Fibroblast of mammary gland (primary cell): ENCODE measurements around the gene TENT4A.

Experiments
- DNase-seq: peaks from one replicate; pipeline ENCODE4 v3.0.0-alpha.2; 2010; ENCODE audit warnings: low read depth
- H3K4me3 ChIP-seq: 2 replicates; pipeline ENCODE4 v1.5.1; 2011; ENCODE audit warnings: low read depth, mild to moderate bottlenecking, low read length, moderate library complexity; ENCODE audit not compliant: control insufficient read depth
- TF ChIP-seq, protein P1 (sequence below): conservative IDR thresholded peaks from 2 replicates; pipeline ENCODE4 v1.5.1; 2011; ENCODE audit warnings: low read depth, low read length, inconsistent platforms; ENCODE audit not compliant: control insufficient read depth, insufficient read depth

The TENT4A gene

DNA sequence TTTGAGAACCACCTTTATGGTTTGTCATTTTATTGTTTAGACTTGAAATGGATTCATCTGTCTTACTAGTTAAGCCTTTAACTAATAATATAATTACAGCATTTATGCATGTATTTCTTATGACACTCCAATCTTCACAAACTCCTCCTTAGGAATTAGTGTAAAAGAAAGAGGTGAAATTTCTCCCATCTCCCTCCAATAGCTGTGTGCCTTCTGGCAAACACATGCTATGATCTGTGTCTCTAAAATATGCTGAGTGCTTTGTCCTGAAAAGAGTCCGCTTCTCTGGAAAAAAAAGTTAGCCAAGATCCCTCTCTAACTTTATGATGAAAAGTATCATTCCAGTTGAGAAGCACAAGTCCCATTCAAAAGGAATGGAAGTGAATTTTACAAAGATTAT is 13.9 kb upstream of the TENT4A start:
- no peak overlapping the region for H3K4me3 ChIP-seq
- TF ChIP-seq, protein P1, sequence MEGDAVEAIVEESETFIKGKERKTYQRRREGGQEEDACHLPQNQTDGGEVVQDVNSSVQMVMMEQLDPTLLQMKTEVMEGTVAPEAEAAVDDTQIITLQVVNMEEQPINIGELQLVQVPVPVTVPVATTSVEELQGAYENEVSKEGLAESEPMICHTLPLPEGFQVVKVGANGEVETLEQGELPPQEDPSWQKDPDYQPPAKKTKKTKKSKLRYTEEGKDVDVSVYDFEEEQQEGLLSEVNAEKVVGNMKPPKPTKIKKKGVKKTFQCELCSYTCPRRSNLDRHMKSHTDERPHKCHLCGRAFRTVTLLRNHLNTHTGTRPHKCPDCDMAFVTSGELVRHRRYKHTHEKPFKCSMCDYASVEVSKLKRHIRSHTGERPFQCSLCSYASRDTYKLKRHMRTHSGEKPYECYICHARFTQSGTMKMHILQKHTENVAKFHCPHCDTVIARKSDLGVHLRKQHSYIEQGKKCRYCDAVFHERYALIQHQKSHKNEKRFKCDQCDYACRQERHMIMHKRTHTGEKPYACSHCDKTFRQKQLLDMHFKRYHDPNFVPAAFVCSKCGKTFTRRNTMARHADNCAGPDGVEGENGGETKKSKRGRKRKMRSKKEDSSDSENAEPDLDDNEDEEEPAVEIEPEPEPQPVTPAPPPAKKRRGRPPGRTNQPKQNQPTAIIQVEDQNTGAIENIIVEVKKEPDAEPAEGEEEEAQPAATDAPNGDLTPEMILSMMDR = no peak
- no peak for DNase-seq

DNA sequence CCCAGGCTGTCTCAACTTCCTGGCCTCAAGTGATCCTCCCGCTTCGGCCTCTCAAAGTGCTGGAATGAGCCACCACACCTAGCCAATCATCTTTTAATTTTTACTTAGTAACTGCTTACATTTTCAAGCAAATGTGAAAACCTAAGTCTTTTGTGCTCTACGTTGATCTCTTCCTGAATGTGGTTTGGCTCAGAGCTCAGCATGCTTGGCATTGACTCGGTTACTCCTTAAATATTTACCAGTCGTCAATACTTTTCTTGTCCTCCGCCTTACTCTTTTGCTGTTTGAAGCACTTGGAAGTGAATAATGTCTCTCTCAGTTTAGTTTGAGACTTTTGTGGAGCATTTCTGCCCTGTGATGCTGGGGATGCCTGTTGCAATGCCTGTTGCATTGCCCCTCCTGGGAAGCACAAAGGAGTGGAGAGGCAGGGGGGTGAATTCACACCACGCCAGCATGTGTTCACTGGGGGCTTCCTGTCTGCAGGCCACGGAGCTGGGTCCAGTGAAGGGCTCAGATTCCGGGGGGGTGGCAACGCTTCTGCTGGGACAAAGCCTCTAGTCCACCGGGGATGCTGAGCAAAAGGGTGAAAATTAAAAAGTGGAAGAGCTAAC is 13.1 kb upstream of the TENT4A start:
- DNase-seq = no peak

GRCh38 chr5:6700685-6701355 is 12.4 kb upstream of the TENT4A start:
- DNase-seq = no peak
- no peak overlapping the region for H3K4me3 ChIP-seq
- TF ChIP-seq, protein P1 = no peak

More for the DNA sequence above, 13.1 kb upstream of the TENT4A start:
- H3K4me3 ChIP-seq = no peak overlapping the region
- TF ChIP-seq, protein P1 = no peak

GRCh38 chr5:6701491-6701890 is 11.7 kb upstream of the TENT4A start:
- TF ChIP-seq, protein P1 = no peak

GRCh38 chr5:6702633-6703032 is 10.6 kb upstream of the TENT4A start:
- TF ChIP-seq, protein P1 = no peak
- DNase-seq = no peak
- no peak overlapping the region for H3K4me3 ChIP-seq

More at GRCh38 chr5:6701491-6701890, 11.7 kb upstream of the TENT4A start:
- no peak overlapping the region for H3K4me3 ChIP-seq
- no peak for DNase-seq

DNA sequence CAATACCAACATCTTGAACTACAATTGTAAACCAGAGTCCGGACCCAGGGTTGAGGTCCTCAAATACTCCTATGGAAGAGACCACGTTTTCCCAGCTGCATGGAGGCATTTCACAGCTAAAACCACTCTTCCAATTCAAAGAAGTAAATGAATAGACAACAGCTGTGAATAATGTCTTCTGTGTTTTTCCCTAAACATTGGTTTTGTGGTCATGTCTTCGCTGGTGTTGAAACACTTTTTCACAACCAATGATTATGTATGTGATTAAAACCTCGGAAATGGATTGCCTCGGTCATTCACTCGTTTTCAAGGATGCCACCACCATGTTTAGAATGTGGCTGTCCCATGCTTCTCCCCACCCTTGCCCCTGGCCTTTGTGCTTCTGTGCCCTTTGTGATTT is 9.4 kb upstream of the TENT4A start:
- H3K4me3 ChIP-seq = no peak overlapping the region
- peak; percentile 36 for DNase-seq
- TF ChIP-seq, protein P1 = no peak
